Measurements from ENCODE around the gene RRP8. TPM values are rescaled to one million over a fixed set of nuclear protein-coding genes. Genes with fewer than 3 reads are reported as not detected.

Gene RRP8
- total RNA-seq, 1 experiment from 2014 or later = 17.8 TPM

- no peaks in the 10 kb centered on the region for H3K9me2 ChIP-seq (ENCODE audit: insufficient read depth)
- no TSS peak for BruUV-seq (replicated peaks)
- H3K4me3 ChIP-seq (replicated peaks in 1 of 2; ENCODE audit: low read depth in 1 of 2, low read length in 2 of 2) = no peak overlapping the region
- no peak overlapping the region for H3K27ac ChIP-seq (ENCODE audit: low read depth, low read length)
- no peaks in the 10 kb centered on the region for H3K27me3 ChIP-seq (ENCODE audit: insufficient read depth, low read length)
- no peak overlapping the region for H3K4me2 ChIP-seq (ENCODE audit: low read length)
- no peak for TF ChIP-seq EGR1 (IDR thresholded peaks at IDR 0.05; ENCODE audit: low read depth)
- DNase-seq (ENCODE audit: low read depth, low spot score) (no peak), ATAC-seq (no peak)
- POLR2A ChIA-PET = no interaction called here
- intact Hi-C loops (cut with micrococcal nuclease) = no loop called here
- H3K36me3 ChIP-seq (ENCODE audit: control insufficient read depth in 1 of 2, insufficient read depth in 2 of 2, low read length in 2 of 2) = no peaks in the 10 kb centered on the region
- H3K79me2 ChIP-seq (ENCODE audit: insufficient read depth, low read length) = no peaks in the 10 kb centered on the region
- H3K9me3 ChIP-seq (ENCODE audit: control insufficient read depth in 1 of 2, insufficient read depth in 1 of 2, low read depth in 1 of 2, low read length in 2 of 2) = no peaks in the 10 kb centered on the region
- CTCF ChIA-PET = no interaction called here
- RAD21 ChIA-PET (ENCODE audit: low non-redundant PET in 1 of 2, low total read pairs in 2 of 2, uncharacterized antibody in 2 of 2, unreplicated experiment in 2 of 2) = no interaction called here
- H3K4me1 ChIP-seq (ENCODE audit: control insufficient read depth in 1 of 2, insufficient read depth in 2 of 2, low read length in 2 of 2) = peaks cover 6 to 10% of the 10 kb centered on the region in 2 experiments; a peak in 3 of 4 replicates
- H2AFZ ChIP-seq (ENCODE audit: low read depth, low read length, poor library complexity, severe bottlenecking) = no peak overlapping the region
- no peak overlapping the region for H3K9ac ChIP-seq (ENCODE audit: low read length)
- no peaks in the 10 kb centered on the region for H4K20me1 ChIP-seq (ENCODE audit: insufficient read depth)
Observed at GRCh38 chr11:6631361-6631890, 28.0 kb upstream of the RRP8 start.

GRCh38 chr11:6630632-6631291 lies 27.3 kb upstream of the RRP8 start:
- Histone ChIP-seq H3K4me1 (ENCODE audit: control insufficient read depth in 1 of 2, insufficient read depth in 2 of 2, low read length in 2 of 2) (peaks cover 5 to 9% of the 10 kb centered on the region in 2 experiments; a peak in 3 of 4 replicates), H3K79me2 (ENCODE audit: insufficient read depth, low read length) (no peaks in the 10 kb centered on the region), H3K27ac (ENCODE audit: low read depth, low read length) (no peak overlapping the region), H3K9ac (ENCODE audit: low read length) (no peak overlapping the region), H3K4me2 (ENCODE audit: low read length) (no peak overlapping the region), H3K9me2 (ENCODE audit: insufficient read depth) (no peaks in the 10 kb centered on the region), H4K20me1 (ENCODE audit: insufficient read depth) (no peaks in the 10 kb centered on the region), H3K27me3 (ENCODE audit: insufficient read depth, low read length) (no peaks in the 10 kb centered on the region), H2AFZ (ENCODE audit: low read depth, low read length, poor library complexity, severe bottlenecking) (no peak overlapping the region), H3K9me3 (ENCODE audit: control insufficient read depth in 1 of 2, insufficient read depth in 1 of 2, low read depth in 1 of 2, low read length in 2 of 2) (no peaks in the 10 kb centered on the region), H3K36me3 (ENCODE audit: control insufficient read depth in 1 of 2, insufficient read depth in 2 of 2, low read length in 2 of 2) (no peaks in the 10 kb centered on the region), H3K4me3 (replicated peaks in 1 of 2; ENCODE audit: low read depth in 1 of 2, low read length in 2 of 2) (no peak overlapping the region)
- TF ChIP-seq EGR1 (IDR thresholded peaks at IDR 0.05; ENCODE audit: low read depth) (no peak), YY1 (IDR thresholded peaks at IDR 0.05; ENCODE audit: extremely low read depth, insufficient replicate concordance, low read depth, low read length) (no peak), ATF3 (IDR thresholded peaks at IDR 0.05) (no peak), ZFX (IDR thresholded peaks at IDR 0.05) (no peak), CBX3 (IDR thresholded peaks at IDR 0.05; ENCODE audit: low read depth) (no peak), POLR2AphosphoS5 (IDR thresholded peaks at IDR 0.05; ENCODE audit: low read depth, low read length) (no peak), POLR2A (IDR thresholded peaks at IDR 0.05; ENCODE audit: borderline replicate concordance, extremely low read depth, insufficient read depth, insufficient read length) (no peak), ELF1 (IDR thresholded peaks at IDR 0.05; ENCODE audit: borderline replicate concordance, low read depth) (no peak)
- no peak for DNase-seq (ENCODE audit: low read depth, low spot score)
- ChIA-PET CTCF (no interaction called here), POLR2A (no interaction called here), RAD21 (ENCODE audit: low non-redundant PET in 1 of 2, low total read pairs in 2 of 2, uncharacterized antibody in 2 of 2, unreplicated experiment in 2 of 2) (no interaction called here)
- intact Hi-C loops (cut with micrococcal nuclease) = no loop called here
- BruUV-seq (replicated peaks) = no TSS peak
- ATAC-seq = no peak

Measured in HCT116 (cell line).